SU-DHL-6 (cell line): ENCODE results near the gene MMP11.
A peak's percentile ranks its signal among the peaks of the same experiment; 100 is the strongest.
"Not testable (repeated sequence)": the region's sequence is repeated elsewhere in the genome, so short reads cannot be mapped to it uniquely, and the experiment has no call there.

ENCODE experiments used
- H2AFZ ChIP-seq: fragments of 200-600 bp; sonication (generic); 2 replicates; pipeline ENCODE4 v1.6.1; 2014; ENCODE audit warnings: low read depth, mild to moderate bottlenecking, moderate library complexity, mixed read lengths, antibody characterized with exemption, low read length; ENCODE audit not compliant: severe bottlenecking
- H3F3A ChIP-seq: fragments of 200-600 bp; shearing (Covaris generic); 2 replicates; pipeline ENCODE4 v1.6.0; 2016; ENCODE audit warnings: antibody characterized with exemption, mild to moderate bottlenecking; ENCODE audit not compliant: insufficient read depth
- H3K27ac ChIP-seq: fragments of 200-600 bp; sonication (generic); 2 replicates; pipeline ENCODE4 v1.5.1; 2016; ENCODE audit warnings: low read depth, mild to moderate bottlenecking, low read length, moderate library complexity, mixed read lengths
- H3K27me3 ChIP-seq: fragments of 200-600 bp; sonication (generic), shearing (Covaris generic); 2 replicates; pipeline ENCODE4 v1.6.0; 2014; ENCODE audit warnings: mild to moderate bottlenecking, low read length
- H3K36me3 ChIP-seq: fragments of 200-600 bp; sonication (generic); 2 replicates; pipeline ENCODE4 v1.6.1; 2014; ENCODE audit warnings: mild to moderate bottlenecking, low read length, mixed read lengths
- H3K4me2 ChIP-seq: fragments of 300-600, 200-600 bp; shearing (Covaris generic), sonication (generic); 2 replicates; pipeline ENCODE4 v1.6.0; 2014; ENCODE audit warnings: low read length, low read depth, mild to moderate bottlenecking; ENCODE audit not compliant: poor library complexity, severe bottlenecking
- H3K4me3 ChIP-seq: fragments of 200-600 bp; sonication (generic); 2 replicates; pipeline ENCODE4 v1.5.1; 2014; ENCODE audit warnings: antibody characterized with exemption, low read length, mild to moderate bottlenecking, mixed read lengths; ENCODE audit not compliant: insufficient read depth, poor library complexity, severe bottlenecking
- H3K79me2 ChIP-seq: fragments of 200-600 bp; sonication (generic); 2 replicates; pipeline ENCODE4 v1.6.1; 2014; ENCODE audit warnings: mild to moderate bottlenecking, low read length, moderate library complexity; ENCODE audit not compliant: insufficient read depth
- H3K9ac ChIP-seq: fragments of 200-600 bp; sonication (generic); 2 replicates; pipeline ENCODE4 v1.7.0; 2014; ENCODE audit warnings: mild to moderate bottlenecking, low read length
- H3K9me2 ChIP-seq: fragments of 200-600 bp; sonication (generic); replicated peaks from 2 replicates; pipeline ENCODE4 v1.6.1; 2014; ENCODE audit warnings: low read length; ENCODE audit not compliant: insufficient read depth
- H3K9me3 ChIP-seq: fragments of 200-600 bp; sonication (generic); 2 replicates; pipeline ENCODE4 v1.6.1; 2014; ENCODE audit warnings: low read length, mixed read lengths; ENCODE audit not compliant: insufficient read depth
- H4K20me1 ChIP-seq: fragments of 200-600 bp; sonication (generic); 2 replicates; pipeline ENCODE4 v1.6.1; 2014; ENCODE audit warnings: low read depth, mild to moderate bottlenecking, antibody characterized with exemption, low read length, moderate library complexity, mixed read lengths
- EZH2phosphoT487 ChIP-seq: fragments of 200-600 bp; sonication (generic), shearing (Covaris generic); conservative IDR thresholded peaks from 2 replicates; pipeline ENCODE4 v1.6.1; 2018; ENCODE audit warnings: mild to moderate bottlenecking, antibody characterized with exemption, low read length, moderate library complexity, mixed read lengths
- TF ChIP-seq, protein P1 (sequence below): fragments of 200-600 bp; sonication (generic); IDR thresholded peaks from one replicate; pipeline ENCODE4 v1.5.1; 2017; ENCODE audit warnings: antibody characterized with exemption, mild to moderate bottlenecking, low read length, moderate library complexity; ENCODE audit not compliant: insufficient read depth, poor library complexity, severe bottlenecking

The MMP11 gene, protein sequence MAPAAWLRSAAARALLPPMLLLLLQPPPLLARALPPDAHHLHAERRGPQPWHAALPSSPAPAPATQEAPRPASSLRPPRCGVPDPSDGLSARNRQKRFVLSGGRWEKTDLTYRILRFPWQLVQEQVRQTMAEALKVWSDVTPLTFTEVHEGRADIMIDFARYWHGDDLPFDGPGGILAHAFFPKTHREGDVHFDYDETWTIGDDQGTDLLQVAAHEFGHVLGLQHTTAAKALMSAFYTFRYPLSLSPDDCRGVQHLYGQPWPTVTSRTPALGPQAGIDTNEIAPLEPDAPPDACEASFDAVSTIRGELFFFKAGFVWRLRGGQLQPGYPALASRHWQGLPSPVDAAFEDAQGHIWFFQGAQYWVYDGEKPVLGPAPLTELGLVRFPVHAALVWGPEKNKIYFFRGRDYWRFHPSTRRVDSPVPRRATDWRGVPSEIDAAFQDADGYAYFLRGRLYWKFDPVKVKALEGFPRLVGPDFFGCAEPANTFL

DNA sequence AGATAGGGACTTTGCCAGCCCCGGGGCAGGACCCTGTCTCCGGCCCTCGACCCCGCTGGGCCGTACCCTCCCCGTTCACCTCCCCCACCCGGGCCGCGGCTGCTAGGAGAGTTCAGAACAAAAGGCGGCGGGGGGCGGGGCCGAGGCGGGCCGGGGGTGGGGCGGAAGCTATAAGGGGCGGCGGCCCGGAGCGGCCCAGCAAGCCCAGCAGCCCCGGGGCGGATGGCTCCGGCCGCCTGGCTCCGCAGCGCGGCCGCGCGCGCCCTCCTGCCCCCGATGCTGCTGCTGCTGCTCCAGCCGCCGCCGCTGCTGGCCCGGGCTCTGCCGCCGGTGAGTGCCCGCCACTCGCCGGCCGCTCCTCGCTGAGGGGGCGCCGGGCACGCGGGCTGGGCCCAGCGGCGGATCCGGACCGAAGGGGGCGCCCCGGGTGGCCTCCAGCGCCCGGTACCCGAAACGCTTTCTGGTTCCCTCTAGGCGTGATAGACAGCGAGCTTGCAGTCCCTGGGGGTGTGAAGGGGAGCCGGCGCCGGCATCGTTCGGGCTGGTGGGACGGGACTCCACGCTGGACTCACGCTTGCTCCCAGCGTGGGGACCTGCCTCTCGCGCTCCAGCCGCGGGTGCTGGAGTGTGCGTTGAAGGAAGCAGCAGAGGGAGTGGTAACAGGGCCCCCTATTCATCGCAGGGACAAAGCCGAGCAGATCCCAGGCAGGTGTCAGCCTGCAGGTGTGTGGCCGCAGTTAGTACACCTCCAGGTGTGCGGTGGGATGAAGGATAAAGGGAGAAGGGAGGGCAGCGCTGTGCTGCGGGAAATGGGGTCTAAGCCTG, at the start of gene MMP11:
TSS of gene MMP11 (plus strand) at position 201 of the 825 bp plus-strand sequence. CDS start at position 223, 22 bp downstream.
- H3K4me3 ChIP-seq: peak within 1 kb of the TSS; percentile 42
- H3K36me3 ChIP-seq: no peaks in the 10 kb centered on the region

DNA sequence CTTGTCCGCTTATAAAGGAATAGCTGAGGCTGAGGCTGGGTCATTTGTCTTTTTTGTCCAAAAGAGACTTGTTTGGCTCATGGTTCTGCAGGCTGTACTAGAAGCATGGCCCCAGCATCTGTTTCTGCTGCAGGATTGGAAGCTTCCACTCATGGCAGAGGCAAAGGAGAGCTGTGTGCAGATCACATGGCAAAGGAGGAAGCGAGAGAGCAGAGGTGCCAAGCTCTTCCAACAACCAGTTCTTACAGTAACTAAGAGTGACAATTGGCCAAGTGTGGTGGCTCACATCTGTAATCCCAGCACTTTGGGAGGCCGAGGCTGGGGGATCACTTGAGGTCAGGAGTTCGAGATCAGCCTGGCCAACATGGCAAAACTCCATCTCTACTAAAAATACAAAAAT, 44.5 kb upstream of the MMP11 start:
- not testable (repeated sequence) for H3K9me2 ChIP-seq, H3K9me3 ChIP-seq, H3F3A ChIP-seq, H3K79me2 ChIP-seq, H3K36me3 ChIP-seq, H3K9ac ChIP-seq, H3K27me3 ChIP-seq, H3K27ac ChIP-seq, H3K4me3 ChIP-seq, H3K4me2 ChIP-seq, H2AFZ ChIP-seq, H4K20me1 ChIP-seq

More for the DNA sequence above, at the start of gene MMP11:
- Histone ChIP-seq H3K4me2 (peak within 1 kb of the TSS; percentile 67), H2AFZ (no peak within 1 kb of the TSS), H3K27me3 (no peaks in the 10 kb centered on the region), H4K20me1 (no peaks in the 10 kb centered on the region), H3F3A (peaks cover 8% of the 10 kb centered on the region), H3K79me2 (no peaks in the 10 kb centered on the region), H3K9ac (peak within 1 kb of the TSS; percentile 43; the same call in 1 of the 2 replicates), H3K9me3 (no peaks in the 10 kb centered on the region), H3K9me2 (no peaks in the 10 kb centered on the region), H3K27ac (no peak within 1 kb of the TSS)
- TF ChIP-seq, protein P1, sequence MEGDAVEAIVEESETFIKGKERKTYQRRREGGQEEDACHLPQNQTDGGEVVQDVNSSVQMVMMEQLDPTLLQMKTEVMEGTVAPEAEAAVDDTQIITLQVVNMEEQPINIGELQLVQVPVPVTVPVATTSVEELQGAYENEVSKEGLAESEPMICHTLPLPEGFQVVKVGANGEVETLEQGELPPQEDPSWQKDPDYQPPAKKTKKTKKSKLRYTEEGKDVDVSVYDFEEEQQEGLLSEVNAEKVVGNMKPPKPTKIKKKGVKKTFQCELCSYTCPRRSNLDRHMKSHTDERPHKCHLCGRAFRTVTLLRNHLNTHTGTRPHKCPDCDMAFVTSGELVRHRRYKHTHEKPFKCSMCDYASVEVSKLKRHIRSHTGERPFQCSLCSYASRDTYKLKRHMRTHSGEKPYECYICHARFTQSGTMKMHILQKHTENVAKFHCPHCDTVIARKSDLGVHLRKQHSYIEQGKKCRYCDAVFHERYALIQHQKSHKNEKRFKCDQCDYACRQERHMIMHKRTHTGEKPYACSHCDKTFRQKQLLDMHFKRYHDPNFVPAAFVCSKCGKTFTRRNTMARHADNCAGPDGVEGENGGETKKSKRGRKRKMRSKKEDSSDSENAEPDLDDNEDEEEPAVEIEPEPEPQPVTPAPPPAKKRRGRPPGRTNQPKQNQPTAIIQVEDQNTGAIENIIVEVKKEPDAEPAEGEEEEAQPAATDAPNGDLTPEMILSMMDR: no peak
- no peak for TF ChIP-seq EZH2phosphoT487

DNA sequence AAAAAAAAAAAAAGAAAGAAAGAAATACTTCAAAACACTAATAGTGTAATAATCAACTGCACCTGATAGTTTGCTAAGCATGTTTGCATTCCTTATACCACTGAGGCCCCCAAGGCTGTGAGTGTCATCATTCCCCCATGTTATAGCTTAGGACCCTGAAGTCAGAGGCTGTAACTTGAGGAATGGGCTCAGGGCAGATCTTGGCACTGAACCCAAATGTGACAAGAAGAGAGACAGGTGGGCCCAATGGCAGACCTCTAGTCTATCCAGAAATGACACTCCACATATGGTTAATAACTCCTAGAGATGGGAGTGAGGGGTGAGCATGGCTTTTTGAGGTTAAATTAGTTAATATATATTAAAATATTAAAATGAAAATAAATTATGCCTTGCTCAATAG, 35.0 kb upstream of the MMP11 start:
- no peaks in the 10 kb centered on the region for H3K9me3 ChIP-seq
- no peak overlapping the region for H3K4me3 ChIP-seq
- H3K36me3 ChIP-seq: no peaks in the 10 kb centered on the region
- H3K4me2 ChIP-seq: no peak overlapping the region
- no peak overlapping the region for H3K9ac ChIP-seq
- no peaks in the 10 kb centered on the region for H4K20me1 ChIP-seq
- no peak for TF ChIP-seq EZH2phosphoT487
- TF ChIP-seq, protein P1: no peak
- no peak overlapping the region for H2AFZ ChIP-seq
- no peaks in the 10 kb centered on the region for H3K9me2 ChIP-seq
- no peaks in the 10 kb centered on the region for H3K27me3 ChIP-seq
- H3K79me2 ChIP-seq: no peaks in the 10 kb centered on the region
- H3F3A ChIP-seq: 0 out of 2 replicates have a peak, but pooled peaks cover 2% of the 10 kb centered on the region
- H3K27ac ChIP-seq: no peak overlapping the region
